ENCODE results near the gene PPFIA4.

- TF ChIP-seq CTCF (IDR thresholded peaks at IDR 0.05 in 2 of 3, conservative IDR thresholded peaks at IDR 0.05 in 1 of 3; ENCODE audit: borderline replicate concordance in 1 of 3, insufficient read depth in 1 of 3, low read depth in 2 of 3, low read length in 2 of 3) (no peak), SP1 (IDR thresholded peaks at IDR 0.05; ENCODE audit: low read depth) (no peak), REST (IDR thresholded peaks at IDR 0.05; ENCODE audit: low read depth) (no peak), POLR2A (IDR thresholded peaks at IDR 0.05; ENCODE audit: borderline replicate concordance, extremely low read depth, insufficient read depth, insufficient read length) (no peak), MAX (IDR thresholded peaks at IDR 0.05) (no peak), ZNF274 (IDR thresholded peaks at IDR 0.05; ENCODE audit: low read depth, low read length) (no peak), POLR2AphosphoS5 (IDR thresholded peaks at IDR 0.05; ENCODE audit: low read depth, low read length) (no peak), EZH2phosphoT487 (IDR thresholded peaks at IDR 0.05; ENCODE audit: borderline replicate concordance) (no peak), SIN3A (IDR thresholded peaks at IDR 0.05; ENCODE audit: low read depth) (no peak), RAD21 (IDR thresholded peaks at IDR 0.05; ENCODE audit: low read depth) (no peak), EZH2 (IDR thresholded peaks at IDR 0.05) (no peak), YY1 (IDR thresholded peaks at IDR 0.05; ENCODE audit: extremely low read depth, insufficient replicate concordance, low read depth, low read length) (no peak), SRF (IDR thresholded peaks at IDR 0.05; ENCODE audit: low read depth) (no peak)
Observed at GRCh38 chr1:203034422-203035110, 8.3 kb downstream of the PPFIA4 start.

Measured in HCT116 (cell line).